Measurements from ENCODE around the gene TP73.
A peak's percentile ranks its signal among the peaks of the same experiment; 100 is the strongest.

TP73 gene

DNA sequence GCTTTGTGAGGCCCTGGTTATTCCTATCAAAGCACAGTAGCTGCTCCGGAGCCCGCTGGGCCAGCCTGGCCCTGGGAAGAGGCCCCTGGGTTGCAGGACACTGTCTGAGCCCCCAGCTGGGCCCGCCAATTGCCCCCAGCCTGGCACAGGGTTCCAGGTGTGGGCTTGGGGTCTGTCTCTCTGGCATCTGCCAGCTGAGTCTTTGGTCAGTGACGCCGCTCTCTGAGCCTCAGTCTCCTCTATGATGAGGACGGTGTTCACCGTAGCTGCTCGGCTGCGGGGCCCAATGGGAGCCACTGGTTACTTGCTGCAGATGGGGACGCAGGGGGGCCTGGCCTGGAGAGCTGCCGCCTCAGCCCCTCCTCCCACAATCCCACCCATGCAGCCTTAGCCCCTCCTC is 41.0 kb downstream of the TP73 start:
- H3K9me3 ChIP-seq: no peaks in the 10 kb centered on the region
- H3K27me3 ChIP-seq: no peaks in the 10 kb centered on the region
- no peaks in the 10 kb centered on the region for H4K20me1 ChIP-seq
- no peak for TF ChIP-seq Cebpa-rat (IDR thresholded peaks at IDR 0.05)
- H3K4me1 ChIP-seq: peaks cover 80% of the 10 kb centered on the region
- no peak overlapping the region for H3K4me3 ChIP-seq
- no peaks in the 10 kb centered on the region for H3K36me3 ChIP-seq
- no peak overlapping the region for H3K9ac ChIP-seq
- H3K4me2 ChIP-seq: peak overlapping the region; percentile 85; the same call in 1 of the 2 replicates
- no peak overlapping the region for H3K27ac ChIP-seq

DNA sequence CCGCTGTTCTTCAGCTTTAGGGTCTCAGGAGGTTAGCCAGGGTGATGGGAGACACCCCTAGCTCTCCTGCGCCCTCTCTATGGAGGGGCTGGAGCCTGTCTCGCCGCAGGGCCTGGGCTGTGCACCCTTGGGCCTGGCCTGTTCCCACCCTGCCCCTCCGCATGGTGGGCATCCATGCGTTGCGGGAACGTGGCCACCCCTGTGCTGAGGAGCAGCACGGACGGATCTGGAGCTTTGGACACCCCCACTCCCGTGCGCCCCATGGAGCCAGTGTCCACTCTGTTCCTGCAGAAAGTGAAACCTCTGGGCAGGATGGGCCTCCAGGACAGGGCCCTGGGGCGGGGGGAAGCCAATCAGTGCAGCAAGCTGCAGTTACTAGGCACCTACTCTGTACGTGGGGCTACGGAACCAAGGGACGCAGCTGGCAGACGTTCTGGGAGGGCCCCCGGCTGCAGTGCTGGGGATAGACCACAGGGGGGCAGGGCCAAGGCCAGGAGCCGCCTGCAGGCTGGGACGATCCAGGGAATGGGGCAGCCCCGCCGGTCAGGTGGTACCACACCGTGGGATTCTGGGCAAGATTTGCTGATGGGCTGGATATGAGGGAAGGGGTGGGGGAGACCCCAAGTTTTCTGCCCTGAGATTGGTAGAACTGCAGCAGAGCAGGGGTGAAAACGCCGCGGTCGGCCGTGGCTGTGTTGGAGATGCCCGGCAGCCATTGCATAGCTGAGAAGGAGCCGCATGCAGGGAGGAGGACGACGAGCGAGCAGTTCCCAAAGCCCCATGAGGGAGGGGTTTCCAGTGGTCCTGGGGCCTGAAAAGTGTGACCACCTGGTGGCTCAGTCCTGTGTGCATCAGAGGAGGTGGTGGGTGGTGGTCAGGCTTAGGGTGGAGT is 43.3 kb downstream of the TP73 start:
- Histone ChIP-seq H3K4me3 (no peak overlapping the region), H4K20me1 (no peaks in the 10 kb centered on the region), H3K27ac (no peak overlapping the region), H3K27me3 (peaks cover 6% of the 10 kb centered on the region; the same call in 1 of the 2 replicates), H3K9ac (no peak overlapping the region), H3K9me3 (no peaks in the 10 kb centered on the region), H3K4me1 (peaks cover 77% of the 10 kb centered on the region), H3K36me3 (no peaks in the 10 kb centered on the region), H3K4me2 (peak overlapping the region; percentile 69)
- TF ChIP-seq Cebpa-rat (IDR thresholded peaks at IDR 0.05): no peak

DNA sequence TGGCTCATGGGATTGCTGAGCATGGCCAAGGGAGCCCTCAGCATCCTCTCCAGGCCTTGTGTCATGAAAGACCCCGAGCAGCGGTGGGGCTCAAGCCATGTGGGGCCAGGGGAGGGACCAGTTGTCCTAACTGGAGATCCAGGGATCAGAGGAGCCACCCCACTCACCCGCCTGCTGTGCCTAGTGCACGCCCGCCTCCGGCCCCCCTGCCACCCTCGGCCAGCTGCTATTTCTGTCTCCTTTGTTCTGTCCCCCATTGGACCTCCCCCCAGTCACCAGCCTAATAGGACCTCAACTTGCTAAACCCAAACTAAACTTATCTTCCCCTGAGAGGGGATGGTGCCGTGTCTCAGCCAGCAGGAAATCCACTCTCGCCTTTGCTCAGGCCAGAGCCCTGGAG is 44.4 kb downstream of the TP73 start:
- peaks cover 6% of the 10 kb centered on the region; the same call in 1 of the 2 replicates for H3K27me3 ChIP-seq
- TF ChIP-seq Cebpa-rat (IDR thresholded peaks at IDR 0.05): no peak
- peaks cover 76% of the 10 kb centered on the region for H3K4me1 ChIP-seq
- H3K9ac ChIP-seq: no peak overlapping the region
- H3K9me3 ChIP-seq: no peaks in the 10 kb centered on the region
- H3K4me3 ChIP-seq: no peak overlapping the region
- peak overlapping the region; percentile 20 for H3K4me2 ChIP-seq
- H3K27ac ChIP-seq: no peak overlapping the region
- H4K20me1 ChIP-seq: no peaks in the 10 kb centered on the region
- H3K36me3 ChIP-seq: no peaks in the 10 kb centered on the region

GRCh38 chr1:3697104-3697503 is 44.8 kb downstream of the TP73 start:
- H3K27ac ChIP-seq: no peak overlapping the region
- H4K20me1 ChIP-seq: no peaks in the 10 kb centered on the region
- peak overlapping the region; percentile 20 for H3K4me2 ChIP-seq
- peaks cover 76% of the 10 kb centered on the region for H3K4me1 ChIP-seq
- TF ChIP-seq Cebpa-rat (IDR thresholded peaks at IDR 0.05): no peak
- no peaks in the 10 kb centered on the region for H3K9me3 ChIP-seq
- H3K27me3 ChIP-seq: peaks cover 6% of the 10 kb centered on the region; the same call in 1 of the 2 replicates
- no peak overlapping the region for H3K4me3 ChIP-seq
- no peaks in the 10 kb centered on the region for H3K36me3 ChIP-seq
- H3K9ac ChIP-seq: no peak overlapping the region

DNA sequence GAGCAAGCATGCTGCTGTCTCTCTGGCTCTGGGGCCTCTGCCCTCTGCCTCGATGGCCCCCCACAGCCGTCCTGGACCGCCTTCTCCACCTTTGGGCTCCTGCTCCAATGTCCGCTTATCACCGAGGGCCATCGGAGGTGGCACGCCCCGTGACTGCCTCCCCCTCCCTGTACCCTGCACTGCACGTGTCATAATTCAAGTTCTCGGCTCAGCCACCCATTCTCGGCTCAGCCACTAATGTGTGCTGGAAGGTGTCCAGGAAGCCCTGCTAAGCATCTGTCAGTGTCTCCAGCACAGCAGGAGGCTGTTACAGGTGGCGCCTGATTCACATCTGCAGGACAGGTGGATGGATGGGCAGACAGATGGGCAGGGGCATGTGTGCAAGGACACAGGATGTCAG is 45.5 kb downstream of the TP73 start:
- no peak for TF ChIP-seq Cebpa-rat (IDR thresholded peaks at IDR 0.05)
- Histone ChIP-seq H3K36me3 (no peaks in the 10 kb centered on the region), H3K9me3 (no peaks in the 10 kb centered on the region), H3K4me1 (peaks cover 76% of the 10 kb centered on the region), H3K27me3 (peaks cover 6% of the 10 kb centered on the region; the same call in 1 of the 2 replicates), H4K20me1 (no peaks in the 10 kb centered on the region), H3K4me2 (0 out of 2 replicates have a peak overlapping the region, but pooled peaks have one; percentile 39), H3K9ac (no peak overlapping the region), H3K27ac (no peak overlapping the region), H3K4me3 (no peak overlapping the region)

DNA sequence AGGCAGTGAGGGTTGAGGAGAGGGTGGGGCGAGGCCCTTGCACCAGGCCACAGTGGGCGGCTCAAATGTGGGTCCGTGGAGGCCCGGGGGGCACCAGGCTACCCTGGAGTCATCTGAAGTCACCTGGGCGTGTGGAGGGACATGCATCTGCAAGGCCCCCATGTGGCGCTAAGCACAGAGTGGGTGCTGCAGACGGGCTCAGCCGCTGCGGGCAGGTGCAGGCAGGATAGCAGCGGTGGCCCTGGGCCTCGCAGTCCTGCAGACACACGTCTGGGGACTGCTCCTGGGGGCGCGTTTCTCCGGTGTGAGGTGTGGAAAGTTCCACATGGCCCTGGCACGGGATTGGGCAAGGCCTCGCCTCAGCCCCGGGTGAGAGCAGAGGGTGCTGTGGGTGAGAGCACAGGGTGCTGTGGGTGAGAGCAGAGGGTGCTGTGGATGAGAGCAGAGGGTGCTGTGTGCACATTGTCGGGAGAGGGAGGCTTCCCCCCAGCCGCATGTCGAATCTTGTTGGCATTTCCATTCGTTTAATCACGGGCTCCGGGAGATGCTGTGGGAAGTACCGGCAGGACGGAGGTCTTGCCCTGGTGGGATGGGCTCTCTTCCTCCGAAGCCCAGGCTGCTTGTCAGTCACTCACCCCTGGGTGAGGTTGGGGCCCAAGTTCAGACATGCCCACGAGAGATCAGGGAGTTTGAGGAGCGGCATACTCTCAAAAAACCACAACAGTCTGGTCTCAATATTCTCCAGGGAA is 46.5 kb downstream of the TP73 start:
- Histone ChIP-seq H3K4me1 (peaks cover 81% of the 10 kb centered on the region), H4K20me1 (no peaks in the 10 kb centered on the region), H3K9me3 (no peaks in the 10 kb centered on the region), H3K4me3 (no peak overlapping the region), H3K27me3 (peaks cover 6% of the 10 kb centered on the region; the same call in 1 of the 2 replicates), H3K36me3 (no peaks in the 10 kb centered on the region), H3K9ac (no peak overlapping the region), H3K4me2 (peak overlapping the region; percentile 39), H3K27ac (no peak overlapping the region)
- TF ChIP-seq Cebpa-rat (IDR thresholded peaks at IDR 0.05): no peak

- H3K4me3 ChIP-seq: no peak overlapping the region
- no peak for TF ChIP-seq Cebpa-rat (IDR thresholded peaks at IDR 0.05)
- no peak overlapping the region for H3K27ac ChIP-seq
- H3K9ac ChIP-seq: no peak overlapping the region
- H3K27me3 ChIP-seq: peaks cover 6% of the 10 kb centered on the region; the same call in 1 of the 2 replicates
- peaks cover 89% of the 10 kb centered on the region for H3K4me1 ChIP-seq
- H3K9me3 ChIP-seq: no peaks in the 10 kb centered on the region
- H3K36me3 ChIP-seq: no peaks in the 10 kb centered on the region
- no peaks in the 10 kb centered on the region for H4K20me1 ChIP-seq
- peak overlapping the region; percentile 39 for H3K4me2 ChIP-seq
Measured at GRCh38 chr1:3699596-3699995, 47.3 kb downstream of the TP73 start.

DNA sequence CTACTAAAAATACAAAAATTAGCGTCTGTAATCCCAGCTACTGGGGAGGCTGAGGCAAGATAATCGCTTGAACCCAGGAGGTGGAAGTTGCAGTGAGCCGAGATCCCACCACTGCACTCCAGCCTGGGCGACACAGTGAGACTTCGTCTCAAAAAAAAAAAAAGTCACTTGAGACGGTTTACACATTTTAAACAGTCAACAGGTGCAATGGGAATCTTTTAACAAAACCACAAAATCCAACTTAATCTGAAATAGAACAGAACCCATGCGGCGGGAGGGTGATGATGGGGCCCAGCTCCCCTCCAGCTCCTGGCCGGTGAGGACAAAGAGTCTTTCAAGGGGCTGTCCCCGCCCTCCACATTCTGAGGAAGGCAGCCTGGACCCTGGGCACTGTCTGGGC is 48.3 kb downstream of the TP73 start:
- H3K4me2 ChIP-seq: peak overlapping the region; percentile 44
- no peak overlapping the region for H3K9ac ChIP-seq
- no peaks in the 10 kb centered on the region for H4K20me1 ChIP-seq
- H3K27ac ChIP-seq: no peak overlapping the region
- no peak overlapping the region for H3K4me3 ChIP-seq
- H3K9me3 ChIP-seq: no peaks in the 10 kb centered on the region
- no peak for TF ChIP-seq Cebpa-rat (IDR thresholded peaks at IDR 0.05)
- peaks cover 83% of the 10 kb centered on the region for H3K4me1 ChIP-seq
- H3K36me3 ChIP-seq: no peaks in the 10 kb centered on the region
- peaks cover 6% of the 10 kb centered on the region; the same call in 1 of the 2 replicates for H3K27me3 ChIP-seq

DNA sequence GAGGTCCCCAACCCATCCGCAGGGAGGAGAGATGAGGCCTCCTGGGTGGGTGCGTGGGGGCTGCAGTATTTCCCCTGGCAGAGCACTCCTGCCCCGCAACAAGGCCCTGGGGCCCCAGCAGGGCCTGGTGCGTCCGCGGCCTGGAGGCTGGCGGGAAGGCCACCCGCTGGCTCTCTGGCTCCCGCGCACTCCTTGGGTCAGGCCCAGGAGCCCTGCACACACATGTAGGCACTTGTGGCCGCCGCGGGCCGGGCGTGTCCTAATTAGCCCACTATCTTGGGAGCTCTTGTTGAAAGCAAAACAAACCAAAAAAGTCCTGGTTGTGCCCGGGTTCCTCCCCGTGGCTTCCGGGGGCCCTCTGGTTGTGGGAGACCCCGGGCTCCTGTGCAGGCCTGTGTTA is 50.2 kb downstream of the TP73 start:
- Histone ChIP-seq H4K20me1 (no peaks in the 10 kb centered on the region), H3K4me2 (peak overlapping the region; percentile 83), H3K9ac (peak overlapping the region; percentile 62), H3K27me3 (peaks cover 15% of the 10 kb centered on the region), H3K9me3 (no peaks in the 10 kb centered on the region), H3K4me1 (peaks cover 65% of the 10 kb centered on the region), H3K36me3 (no peaks in the 10 kb centered on the region), H3K4me3 (no peak overlapping the region), H3K27ac (peak overlapping the region; percentile 57)
- TF ChIP-seq Cebpa-rat (IDR thresholded peaks at IDR 0.05): no peak

All from BLaER1 (cell line).